ENCODE results near the gene VKORC1L1.

The VKORC1L1 gene

DNA sequence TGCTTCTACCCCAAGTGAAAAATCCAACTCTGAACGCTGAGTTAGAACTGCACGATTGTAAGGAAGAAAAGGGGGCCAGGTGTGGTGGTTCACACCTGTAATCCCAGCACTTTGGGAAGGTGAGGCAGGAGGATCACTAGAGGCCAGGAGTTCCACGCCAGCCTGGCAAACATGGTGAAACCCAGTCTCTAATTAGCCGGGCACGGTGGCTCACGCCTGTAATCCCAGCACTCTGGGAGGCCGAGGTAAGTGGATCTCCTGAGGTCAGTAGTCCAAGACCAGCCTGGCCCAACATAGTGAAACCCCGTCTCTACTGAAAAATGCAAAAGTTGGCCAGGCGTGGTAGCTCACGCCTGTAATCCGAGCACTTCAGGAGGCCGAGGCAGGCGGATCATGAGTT lies 100.1 kb downstream of the VKORC1L1 start:
- TF ChIP-seq CTCF (IDR thresholded peaks at IDR 0.05; ENCODE audit: low read depth, low read length): no peak
- DNase-seq (ENCODE audit: extremely low read depth, low read depth): no peak

DNA sequence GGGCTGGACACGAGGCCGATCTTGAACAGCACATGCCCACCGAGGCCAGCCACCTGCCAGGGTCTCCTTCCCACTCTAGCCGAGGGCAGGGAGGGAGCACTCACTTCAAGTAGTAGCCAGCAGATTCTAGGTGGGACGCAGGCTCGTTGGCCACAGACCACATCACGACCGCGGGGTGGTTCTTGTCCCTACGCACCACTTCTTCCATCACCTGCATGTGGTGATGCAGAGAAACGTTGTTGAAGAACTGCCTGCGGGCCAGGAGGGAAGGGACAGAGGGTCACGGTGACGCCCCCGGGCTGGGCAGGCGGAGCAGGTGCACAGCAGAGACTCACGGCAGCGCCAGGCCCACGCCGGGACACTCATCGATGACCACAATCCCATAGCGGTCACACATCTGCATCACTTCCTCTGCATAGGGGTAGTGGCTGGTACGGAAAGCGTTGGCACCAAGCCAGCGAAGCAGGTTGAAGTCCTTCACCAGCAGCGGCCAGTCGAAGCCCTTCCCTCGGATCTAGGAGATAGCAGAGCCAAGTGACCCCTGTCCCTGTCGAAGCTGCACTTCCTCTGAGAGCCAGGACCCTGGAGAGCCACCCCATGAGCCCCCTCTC lies 101.4 kb downstream of the VKORC1L1 start:
- DNase-seq (ENCODE audit: extremely low read depth, low read depth): no peak
- TF ChIP-seq CTCF (IDR thresholded peaks at IDR 0.05; ENCODE audit: low read depth, low read length): no peak

- no peak for DNase-seq (ENCODE audit: extremely low read depth, low read depth)
- TF ChIP-seq CTCF (IDR thresholded peaks at IDR 0.05; ENCODE audit: low read depth, low read length): no peak
Measured at GRCh38 chr7:65974876-65975275, 102.0 kb downstream of the VKORC1L1 start.

GRCh38 chr7:65975814-65976445 lies 103.1 kb downstream of the VKORC1L1 start:
- DNase-seq (ENCODE audit: extremely low read depth, low read depth): no peak
- TF ChIP-seq CTCF (IDR thresholded peaks at IDR 0.05; ENCODE audit: low read depth, low read length): no peak

DNA sequence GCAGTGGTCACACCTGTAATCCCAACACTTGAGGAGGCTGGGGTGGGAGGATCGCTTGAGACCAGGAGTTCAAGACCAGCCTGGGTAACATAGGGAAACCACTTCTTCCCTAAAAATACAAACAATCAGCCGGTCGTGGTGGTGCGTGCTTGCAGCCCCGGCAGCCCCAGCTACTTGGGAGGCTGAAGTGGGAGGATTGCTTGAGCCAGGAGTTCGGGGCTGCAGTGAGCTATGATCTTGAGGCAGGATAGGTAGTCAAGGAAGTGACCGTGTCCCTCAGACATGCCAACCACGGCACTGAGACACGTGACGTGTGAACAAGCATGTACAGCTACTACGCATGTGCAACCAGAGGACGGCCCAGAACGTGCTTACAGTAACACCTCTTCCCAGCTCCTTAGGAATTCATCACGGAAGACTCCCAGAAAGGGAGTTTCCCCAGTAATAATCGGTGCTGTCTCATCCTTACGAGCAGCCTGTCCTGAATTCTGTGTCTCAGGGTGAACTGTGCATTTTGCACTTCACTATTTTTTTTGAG lies 103.9 kb downstream of the VKORC1L1 start:
- DNase-seq (ENCODE audit: extremely low read depth, low read depth): no peak
- no peak for TF ChIP-seq CTCF (IDR thresholded peaks at IDR 0.05; ENCODE audit: low read depth, low read length)

GRCh38 chr7:65978891-65979582 lies 106.2 kb downstream of the VKORC1L1 start:
- no peak for DNase-seq (ENCODE audit: extremely low read depth, low read depth)
- TF ChIP-seq CTCF (IDR thresholded peaks at IDR 0.05; ENCODE audit: low read depth, low read length): no peak

All from AG09319 (cell line).